HG03045 (cell line): ENCODE results near the gene SESN3.
A peak's percentile ranks its signal among the peaks of the same experiment; 100 is the strongest.
"Not testable (repeated sequence)": the region's sequence is repeated elsewhere in the genome, so short reads cannot be mapped to it uniquely, and the experiment has no call there.

Source experiments
- ATAC-seq: cut with Tn5 transposase; IDR thresholded peaks from one replicate; pipeline ENCODE4 v1.9.1; 2021; ENCODE audit warnings: mild to moderate bottlenecking, moderate library complexity; ENCODE audit not compliant: unreplicated experiment

SESN3 gene

GRCh38 chr11:95251896-95252295 lies 20.9 kb upstream of the SESN3 start:
- ATAC-seq, result not testable (repeated sequence)

GRCh38 chr11:95248666-95249467 lies 17.9 kb upstream of the SESN3 start:
- ATAC-seq, result peak; percentile 77

- no peak for ATAC-seq
Measured at GRCh38 chr11:95247883-95248282, 16.9 kb upstream of the SESN3 start.

- no peak for ATAC-seq
Measured at GRCh38 chr11:95247127-95247684, 16.2 kb upstream of the SESN3 start.

GRCh38 chr11:95245581-95245980 lies 14.6 kb upstream of the SESN3 start:
- no peak for ATAC-seq

GRCh38 chr11:95245038-95245437 lies 14.0 kb upstream of the SESN3 start:
- no peak for ATAC-seq

- ATAC-seq, result no peak
Measured at GRCh38 chr11:95243673-95244072, 12.7 kb upstream of the SESN3 start.

GRCh38 chr11:95242845-95243605 lies 12.0 kb upstream of the SESN3 start:
- ATAC-seq, result no peak

GRCh38 chr11:95242091-95242844 lies 11.3 kb upstream of the SESN3 start:
- no peak for ATAC-seq

GRCh38 chr11:95241681-95242081 lies 10.7 kb upstream of the SESN3 start:
- peak; percentile 67 for ATAC-seq

- ATAC-seq, result no peak
Measured at GRCh38 chr11:95239871-95240649, 9.1 kb upstream of the SESN3 start.

GRCh38 chr11:95232666-95233065 lies 1.7 kb upstream of the SESN3 start:
- ATAC-seq, result no peak

- peak; percentile 14 for ATAC-seq
Measured at GRCh38 chr11:95231881-95232605, 1.0 kb upstream of the SESN3 start.

GRCh38 chr11:95230810-95231126 lies 234 bp downstream of the SESN3 start:
- peak; percentile 17 for ATAC-seq

- ATAC-seq, result peak; percentile 6
Measured at GRCh38 chr11:95229993-95230809, 801 bp downstream of the SESN3 start.

GRCh38 chr11:95229199-95229992 lies 1.6 kb downstream of the SESN3 start:
- ATAC-seq, result no peak

- ATAC-seq, result no peak
Measured at GRCh38 chr11:95228081-95228749, 2.8 kb downstream of the SESN3 start.

GRCh38 chr11:95227060-95227459 lies 3.9 kb downstream of the SESN3 start:
- ATAC-seq, result not testable (repeated sequence)
